GM23248 (cell line): ENCODE results near the gene RBMY1A1.
"Not testable (repeated sequence)": the region's sequence is repeated elsewhere in the genome, so short reads cannot be mapped to it uniquely, and the experiment has no call there.

Experiments
- EZH2 ChIP-seq: fragments of 200-600 bp; sonication (generic); IDR thresholded peaks from 2 replicates; pipeline ENCODE4 v1.6.1; 2018; ENCODE audit warnings: antibody characterized with exemption, mild to moderate bottlenecking; ENCODE audit not compliant: insufficient read depth, poor library complexity, severe bottlenecking
- EZH2phosphoT487 ChIP-seq: fragments of 200-600 bp; sonication (generic); IDR thresholded peaks from 2 replicates; pipeline ENCODE4 v1.6.1; 2018; ENCODE audit warnings: antibody characterized with exemption, moderate library complexity, mild to moderate bottlenecking, low read depth; ENCODE audit not compliant: insufficient read depth

DNA sequence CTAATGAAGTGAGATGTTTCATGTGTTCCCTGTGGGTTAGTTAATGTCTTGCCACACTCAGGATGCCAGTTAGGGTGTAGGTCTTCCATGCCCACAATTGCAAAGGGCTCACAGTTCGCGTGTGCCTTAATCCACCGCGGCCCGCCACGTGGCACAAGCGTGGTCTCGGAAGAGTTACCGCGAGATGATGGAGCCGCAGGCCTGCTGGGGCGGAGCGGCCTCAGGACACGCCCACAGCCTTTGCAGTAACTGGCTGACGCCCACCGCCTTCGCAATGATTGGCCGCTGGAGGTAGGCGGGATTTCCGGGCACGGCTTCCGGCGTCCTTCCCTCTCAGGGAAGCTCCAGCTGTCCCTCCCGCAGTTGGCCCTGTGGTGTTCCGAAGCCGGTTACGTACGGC lies at the start of gene RBMY1A1:
- TF ChIP-seq EZH2, EZH2phosphoT487: not testable (repeated sequence)
